PC-3 (cell line): ENCODE results near the gene STAC3. TPM values are rescaled to one million over a fixed set of nuclear protein-coding genes. Genes with fewer than 3 reads are reported as not detected.

Experiments used
- ATAC-seq: fragments of 200-7000 bp; cut with Tn5 transposase; 2 replicates; pipeline ENCODE4 v1.9.1; 2020; ENCODE audit warnings: mild to moderate bottlenecking, moderate library complexity
- BruUV-seq: library from RNA; stranded (reverse); fragments of 400-500 nt; replicated peaks from 2 replicates; lab custom pipeline; 2021; lab: Mats Ljungman, UMichigan
- CTCF ChIA-PET: fragments of 300-600 bp; sonication (Branson Sonifier 250); formaldehyde crosslinking; loops from one replicate; lab custom pipeline; 2022; ENCODE audit warnings: antibody characterized with exemption; lab: Charles Lee
- POLR2A ChIA-PET: fragments of 300-600 bp; sonication (Branson Sonifier 250); formaldehyde crosslinking; loops from one replicate; lab custom pipeline; 2022; ENCODE audit warnings: antibody characterized with exemption; ENCODE audit not compliant: unreplicated experiment; lab: Charles Lee
- DNase-seq: peaks from one replicate; pipeline ENCODE4 v3.0.0-alpha.2; 2015
- H2AFZ ChIP-seq: fragments of 300-600 bp; sonication (generic); 2 replicates; pipeline ENCODE4 v1.6.0; 2016; ENCODE audit warnings: antibody characterized with exemption, low read length
- H3F3A ChIP-seq: fragments of 300-600 bp; sonication (generic); one replicate; pipeline ENCODE4 v1.6.0; 2017; ENCODE audit warnings: antibody characterized with exemption, low read length, control low read depth, mild to moderate bottlenecking; ENCODE audit not compliant: unreplicated experiment
- H3K27ac ChIP-seq: fragments of 300-600 bp; sonication (generic); 2 replicates; pipeline ENCODE4 v1.5.1; 2016; ENCODE audit warnings: mild to moderate bottlenecking, low read length
- H3K27me3 ChIP-seq: fragments of 300-600 bp; sonication (generic); 2 replicates; pipeline ENCODE4 v1.6.1; 2016; ENCODE audit warnings: low read length, mixed read lengths
- H3K36me3 ChIP-seq: fragments of 300-600 bp; sonication (generic); 2 replicates; pipeline ENCODE4 v1.6.1; 2016; ENCODE audit warnings: low read depth, mixed run types, low read length, mixed read lengths
- H3K4me1 ChIP-seq: fragments of 300-600 bp; sonication (generic); 2 replicates; pipeline ENCODE4 v1.5.1; 2016; ENCODE audit warnings: low read length; ENCODE audit not compliant: insufficient read depth
- H3K4me2 ChIP-seq: fragments of 300-600 bp; sonication (generic); 2 replicates; pipeline ENCODE4 v1.6.0; 2016; ENCODE audit warnings: low read length
- H3K4me3 ChIP-seq: fragments of 300-600 bp; sonication (generic); 2 replicates; pipeline ENCODE4 v1.5.1; 2016; ENCODE audit warnings: mild to moderate bottlenecking, low read length, mixed read lengths
- H3K79me2 ChIP-seq: fragments of 300-600 bp; sonication (generic); 2 replicates; pipeline ENCODE4 v1.6.1; 2017; ENCODE audit warnings: low read length, mixed read lengths
- H3K9ac ChIP-seq: fragments of 300-600 bp; sonication (generic); 2 replicates; pipeline ENCODE4 v1.6.0; 2016; ENCODE audit warnings: mild to moderate bottlenecking, low read length
- H3K9me2 ChIP-seq: fragments of 300-600 bp; sonication (generic); replicated peaks from 2 replicates; pipeline ENCODE4 v1.6.1; 2016; ENCODE audit warnings: mixed run types, low read length, mixed read lengths
- H3K9me3 ChIP-seq: fragments of 300-600 bp; sonication (generic); 2 replicates; pipeline ENCODE4 v1.6.1; 2016; ENCODE audit warnings: low read length, mixed read lengths
- H4K20me1 ChIP-seq: fragments of 300-600 bp; sonication (generic); 2 replicates; pipeline ENCODE4 v1.6.1; 2016; ENCODE audit warnings: low read length, mixed read lengths
- CTCF ChIP-seq: fragments of 300-600 bp; sonication (generic); conservative IDR thresholded peaks from 2 replicates; pipeline ENCODE4 v1.5.1; 2017; ENCODE audit warnings: antibody characterized with exemption, low read depth, mild to moderate bottlenecking, low read length
- EZH2 ChIP-seq: fragments of 300-600 bp; sonication (generic); IDR thresholded peaks from one replicate; pipeline ENCODE4 v1.6.1; 2017; ENCODE audit warnings: antibody characterized with exemption, mild to moderate bottlenecking, low read length; ENCODE audit not compliant: unreplicated experiment
- EZH2phosphoT487 ChIP-seq: fragments of 300-600 bp; sonication (generic); IDR thresholded peaks from 2 replicates; pipeline ENCODE4 v1.6.1; 2018; ENCODE audit warnings: mild to moderate bottlenecking, antibody characterized with exemption, low read length, borderline replicate concordance
- intact Hi-C: fragments of 100-400 bp; cut with micrococcal nuclease; formaldehyde crosslinking; loops from 2 replicates; pipeline ENCODE4 v1.9.0; 2023
- total RNA-seq: library from RNA; depleted of rRNA; stranded (reverse); fragments of >200 nt; gene quantifications from 2 replicates; pipeline ENCODE4 v1.2.3, GENCODE V29; 2014

STAC3 gene
- total RNA-seq, 1 experiment from 2014 or later, result 1.8 TPM

GRCh38 chr12:57218030-57218853 lies 32.7 kb downstream of the STAC3 start:
- Histone ChIP-seq H3K9me2 (no peaks in the 10 kb centered on the region), H3K79me2 (no peaks in the 10 kb centered on the region), H3K9me3 (no peaks in the 10 kb centered on the region), H2AFZ (no peak overlapping the region), H3K4me2 (peak overlapping the region; percentile 86), H4K20me1 (no peaks in the 10 kb centered on the region), H3K36me3 (no peaks in the 10 kb centered on the region), H3K4me1 (peaks cover 39% of the 10 kb centered on the region), H3K27ac (no peak overlapping the region), H3K4me3 (no peak overlapping the region), H3K9ac (no peak overlapping the region), H3F3A (no peaks in the 10 kb centered on the region), H3K27me3 (peaks cover 19% of the 10 kb centered on the region)
- DNase-seq (peak; percentile 52), ATAC-seq (0 out of 2 replicates have a peak, but pooled peaks have one; percentile 3)
- ChIA-PET CTCF (interaction anchor here (0.8 kb wide), 1 partner anchor 11 kb away, joined by 3 read pairs; the partner anchor contains the start of gene SHMT2), POLR2A (no interaction called here)
- TF ChIP-seq EZH2 (no peak), CTCF (no peak), EZH2phosphoT487 (no peak)
- intact Hi-C loops, result no loop called here
- BruUV-seq, result no TSS peak

- H3K9me2 ChIP-seq, result no peaks in the 10 kb centered on the region
- H3K9ac ChIP-seq, result no peak overlapping the region
- no peak overlapping the region for H3K27ac ChIP-seq
- H3K27me3 ChIP-seq, result peaks cover 19% of the 10 kb centered on the region
- H3K79me2 ChIP-seq, result no peaks in the 10 kb centered on the region
- no peaks in the 10 kb centered on the region for H3K9me3 ChIP-seq
- intact Hi-C loops, result no loop called here
- CTCF ChIA-PET, result no interaction called here
- TF ChIP-seq EZH2 (no peak), CTCF (no peak), EZH2phosphoT487 (no peak)
- peaks cover 39% of the 10 kb centered on the region for H3K4me1 ChIP-seq
- ATAC-seq, result peak; percentile 5
- H3F3A ChIP-seq, result no peaks in the 10 kb centered on the region
- no peaks in the 10 kb centered on the region for H3K36me3 ChIP-seq
- H3K4me2 ChIP-seq, result peak overlapping the region; percentile 86
- H4K20me1 ChIP-seq, result no peaks in the 10 kb centered on the region
- H2AFZ ChIP-seq, result peak overlapping the region; percentile 75
- BruUV-seq, result no TSS peak
- POLR2A ChIA-PET, result no interaction called here
- peak overlapping the region; percentile 68 for H3K4me3 ChIP-seq
- peak; percentile 41 for DNase-seq
Measured at GRCh38 chr12:57216921-57217879, 33.8 kb downstream of the STAC3 start.
